GM12878 (cell line): ENCODE results near the gene OR2D3. TPM values are rescaled to one million over a fixed set of nuclear protein-coding genes. Genes with fewer than 3 reads are reported as not detected.

Experiments
- ATAC-seq: fragments of 200-7000 bp; cut with Tn5 transposase; 3 replicates; pipeline ENCODE4 v1.9.1; 2020; ENCODE audit warnings: mild to moderate bottlenecking, moderate library complexity
- BruUV-seq: library from RNA; stranded (reverse); fragments of 400-500 nt; replicated peaks from 2 replicates; lab custom pipeline; 2021; lab: Mats Ljungman, UMichigan
- CTCF ChIA-PET: fragments of 300-600 bp; sonication (Branson Sonifier 250); formaldehyde crosslinking; extraction: SDS; loops from one replicate; lab custom pipeline; 2021; ENCODE audit warnings: inconsistent platforms; lab: Yijun Ruan, JAX
- POLR2A ChIA-PET: fragments of 350-600 bp; formaldehyde crosslinking; extraction: SDS; loops from one replicate; lab custom pipeline; 2021; ENCODE audit warnings: inconsistent platforms; lab: Charles Lee
- RAD21 ChIA-PET: fragments of 300-600 bp; sonication (Branson Sonifier 250); formaldehyde crosslinking; loops from one replicate; lab custom pipeline; 2023; ENCODE audit warnings: antibody characterized with exemption; ENCODE audit not compliant: unreplicated experiment; lab: Charles Lee
- SMC1A ChIA-PET: fragments of 300-600 bp; sonication (Branson Sonifier 250); formaldehyde crosslinking; loops from one replicate; lab custom pipeline; 2023; ENCODE audit not compliant: unreplicated experiment, uncharacterized antibody; lab: Charles Lee
- DNase-seq: peaks from one replicate; pipeline ENCODE4 v3.0.0-alpha.2; 2011; ENCODE audit warnings: low read depth, low spot score
- FAIRE-seq: peaks from 3 replicates; lab custom pipeline; 2011; peaks lifted over from hg19 to GRCh38; lab: Jason Lieb, UNC
- H2AFZ ChIP-seq: 2 replicates; pipeline ENCODE4 v1.6.0; 2011; ENCODE audit warnings: low read depth, low read length, control low read depth; ENCODE audit not compliant: control insufficient read depth
- H3K27ac ChIP-seq: 2 replicates; pipeline ENCODE4 v1.5.1; 2011; ENCODE audit warnings: control low read depth; ENCODE audit not compliant: control insufficient read depth, insufficient read depth
- H3K27me3 ChIP-seq, 2 experiments: replicated peaks in 1 of 2; 2 replicates each; pipeline versions ENCODE4 v1.6.0 to v1.6.1; 2011; ENCODE audit warnings: low read length in 1 of 2; ENCODE audit not compliant: control insufficient read depth in 2 of 2, insufficient read depth in 2 of 2
- H3K36me3 ChIP-seq, 2 experiments: 2 replicates each; pipeline ENCODE4 v1.5.1; 2011; ENCODE audit warnings: low read length in 1 of 2; ENCODE audit not compliant: control insufficient read depth in 2 of 2, insufficient read depth in 2 of 2
- H3K4me1 ChIP-seq: 2 replicates; pipeline ENCODE4 v1.6.1; 2011; ENCODE audit warnings: mild to moderate bottlenecking, low read length, moderate library complexity, mixed read lengths; ENCODE audit not compliant: control insufficient read depth, insufficient read depth
- H3K4me2 ChIP-seq: 2 replicates; pipeline ENCODE4 v1.6.0; 2011; ENCODE audit warnings: control low read depth; ENCODE audit not compliant: control insufficient read depth, insufficient read depth
- H3K4me3 ChIP-seq: fragments of 200-600 bp; sonication (generic); 2 replicates; pipeline ENCODE4 v1.5.1; 2016
- H3K79me2 ChIP-seq: 2 replicates; pipeline ENCODE4 v1.6.0; 2011; ENCODE audit warnings: low read length; ENCODE audit not compliant: control insufficient read depth, insufficient read depth
- H3K9ac ChIP-seq: 2 replicates; pipeline ENCODE4 v1.8.0; 2011; ENCODE audit warnings: low read length, control low read depth, mixed read lengths; ENCODE audit not compliant: control insufficient read depth, insufficient read depth
- H3K9me3 ChIP-seq: replicated peaks from 3 replicates; pipeline ENCODE4 v1.5.1; 2011; ENCODE audit warnings: mild to moderate bottlenecking, low read length; ENCODE audit not compliant: control insufficient read depth, insufficient read depth
- H4K20me1 ChIP-seq: 2 replicates; pipeline ENCODE4 v1.6.0; 2011; ENCODE audit not compliant: control insufficient read depth, insufficient read depth
- BMI1 ChIP-seq: fragments of 450-650 bp; IDR thresholded peaks from 2 replicates; pipeline ENCODE4 v1.6.1; 2016; ENCODE audit warnings: mild to moderate bottlenecking, moderate library complexity, borderline replicate concordance
- CEBPB ChIP-seq, 2 experiments: fragments of 150-350 bp in 1 of 2; IDR thresholded peaks; 2 replicates each; pipeline ENCODE4 v1.6.1; 2012 to 2014; ENCODE audit warnings: low read depth in 2 of 2, low read length in 2 of 2, borderline replicate concordance in 1 of 2, inconsistent platforms in 1 of 2
- CREB1 ChIP-seq: IDR thresholded peaks from 2 replicates; pipeline ENCODE4 v1.6.1; 2012; ENCODE audit warnings: low read depth, mild to moderate bottlenecking, inconsistent platforms
- CREM ChIP-seq: IDR thresholded peaks from 2 replicates; pipeline ENCODE4 v1.6.1; 2014; ENCODE audit warnings: antibody characterized with exemption, low read depth
- HDAC6 ChIP-seq: fragments of 200-600 bp; sonication (generic); IDR thresholded peaks from one replicate; pipeline ENCODE4 v1.8.0; 2017; ENCODE audit warnings: antibody characterized with exemption; ENCODE audit not compliant: unreplicated experiment
- PML ChIP-seq: IDR thresholded peaks from 2 replicates; pipeline ENCODE4 v1.6.1; 2012; ENCODE audit warnings: low read length, inconsistent platforms
- WGBS: methylation state at CpG from one replicate; pipeline ENCODE4 v1.1.6; 2016; ENCODE audit warnings: low lambda C conversion rate; ENCODE audit not compliant: insufficient replicate concordance, insufficient coverage; ENCODE audit errors: missing lambda C conversion rate; 5-methylcytosine and 5-hydroxymethylcytosine counted together
- in situ Hi-C: fragments of 300-500 bp; cut with MboI; formaldehyde crosslinking; loops from 9 replicates; pipeline ENCODE4 v1.14.3; 2018; ENCODE audit warnings: mixed read lengths
- intact Hi-C: fragments of 100-400 bp; cut with micrococcal nuclease; formaldehyde crosslinking; loops from one replicate; pipeline ENCODE4 v1.14.2; 2022; ENCODE audit not compliant: unreplicated experiment
- polyA plus RNA-seq, 11 experiments: library from polyadenylated mRNA; depleted of rRNA in 4 of 11; unstranded in 6 of 11; stranded (reverse) in 5 of 11; fragments of >200 nt; fragmentation: Nextera tagmentation in 4 of 11; fragmentation: Illumina TruSeq in 1 of 11; extraction: Ambion mirVana in 4 of 11; extraction: Trizol in 1 of 11; gene quantifications; 1 replicate in 1 of 11; 2 replicates in 10 of 11; pipeline versions ENCODE4 v1.2.1 to v1.2.3, GENCODE V29; 2011 to 2016; ENCODE audit warnings: inconsistent platforms in 2 of 11, missing spikeins in 2 of 11, low read depth in 1 of 11
- total RNA-seq, 4 experiments: library from RNA; depleted of rRNA in 3 of 4; stranded (reverse); fragments of >200 nt in 3 of 4; fragmentation: Illumina TruSeq in 1 of 4; extraction: Trizol in 1 of 4; gene quantifications; 2 replicates each; pipeline versions ENCODE4 v1.2.1 to v1.2.3, GENCODE V29; 2013 to 2021
- TF ChIP-seq, protein P1 (sequence below): IDR thresholded peaks from 2 replicates; pipeline ENCODE4 v1.6.1; 2012; ENCODE audit warnings: low read depth, low read length, improper control_type of control experiment

The OR2D3 gene
- total and polyA plus RNA-seq, 10 of the 15 experiments (the other 5 are each of a cell fraction or from before 2014, with no cell fraction given), result 0.20 TPM; not detected in 9

DNA sequence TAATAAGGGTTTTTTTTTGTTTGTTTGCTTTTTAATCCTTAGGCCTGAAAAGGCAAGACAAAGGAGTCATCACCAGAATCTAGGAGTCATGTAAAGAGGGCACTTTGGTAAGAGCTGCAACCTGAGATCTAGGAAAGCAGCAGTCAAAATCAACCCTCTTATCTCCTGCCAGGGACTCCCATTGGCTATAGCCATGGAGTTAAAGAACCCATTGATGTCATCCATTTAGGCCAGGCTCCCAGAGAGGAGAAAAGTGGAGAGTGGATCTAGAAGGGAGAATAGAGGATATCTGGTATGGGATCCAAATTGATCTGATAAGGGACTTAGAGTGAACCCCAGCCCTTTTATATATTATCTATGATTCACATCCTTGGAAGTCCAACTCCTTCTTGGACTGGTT lies 41.3 kb downstream of the OR2D3 start:
- DNase-seq (no peak), FAIRE-seq (no peak), ATAC-seq (peak; percentile 12; the same call in 2 of the 3 replicates)
- ChIA-PET RAD21 (no interaction called here), CTCF (interaction anchor here (0.6 to 1.5 kb wide), 2 partner anchors 144 to 150 kb away, joined by 3 to 6 read pairs; no protein-coding TSS in a partner anchor), POLR2A (no interaction called here), SMC1A (no interaction called here)
- no peak overlapping the region for H3K9ac ChIP-seq
- H3K4me3 ChIP-seq, result no peak overlapping the region
- no TSS peak for BruUV-seq
- H4K20me1 ChIP-seq, result no peaks in the 10 kb centered on the region
- no peak overlapping the region; the same call in 1 of the 2 replicates for H3K4me2 ChIP-seq
- H3K36me3 ChIP-seq, result no peaks in the 10 kb centered on the region
- no peak overlapping the region for H2AFZ ChIP-seq
- TF ChIP-seq CEBPB (IDR thresholded peaks at IDR 0.05; ENCODE audit: borderline replicate concordance in 1 of 2, low read depth in 2 of 2, low read length in 2 of 2) (no peak), HDAC6 (no peak), PML (no peak)
- H3K79me2 ChIP-seq, result no peaks in the 10 kb centered on the region
- peak overlapping the region; percentile 48 for H3K27ac ChIP-seq
- H3K9me3 ChIP-seq, result no peaks in the 10 kb centered on the region
- H3K4me1 ChIP-seq, result no peaks in the 10 kb centered on the region
- no peaks in the 10 kb centered on the region for H3K27me3 ChIP-seq
- in situ Hi-C loops, result no loop called here
- intact Hi-C loops, result no loop called here

DNA sequence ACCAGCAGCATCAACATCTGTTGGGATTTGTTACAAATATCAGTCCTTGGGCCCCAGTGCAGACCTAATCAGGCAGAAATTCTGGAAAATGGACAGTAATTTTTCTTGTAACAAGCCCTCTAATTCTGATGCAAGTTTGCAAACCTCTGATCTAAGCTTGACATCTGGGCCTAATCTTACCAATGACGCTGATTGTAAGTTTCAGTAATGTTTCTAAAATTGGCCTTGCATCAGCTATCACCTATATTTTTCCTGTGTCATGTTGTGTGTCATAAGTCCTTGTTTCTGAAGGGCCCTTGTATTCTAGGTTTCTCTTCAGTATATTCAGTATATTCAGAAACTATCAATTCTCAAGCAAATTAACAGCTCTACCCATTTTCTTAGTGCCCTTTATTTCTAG lies 41.9 kb downstream of the OR2D3 start:
- ATAC-seq (peak; percentile 90), DNase-seq (no peak), FAIRE-seq (peak; percentile 44)
- ChIA-PET RAD21 (no interaction called here), SMC1A (interaction anchor here (1.4 kb wide), 1 partner anchor 36 kb away, joined by 3 read pairs; no protein-coding TSS in a partner anchor), CTCF (interaction anchor here (1.5 kb wide), 1 partner anchor 150 kb away, joined by 6 read pairs; no protein-coding TSS in a partner anchor), POLR2A (no interaction called here)
- H3K27me3 ChIP-seq, result no peaks in the 10 kb centered on the region
- no peak overlapping the region for H3K9ac ChIP-seq
- H3K9me3 ChIP-seq, result no peaks in the 10 kb centered on the region
- no peak overlapping the region for H3K4me3 ChIP-seq
- H3K4me2 ChIP-seq, result no peak overlapping the region
- H4K20me1 ChIP-seq, result no peaks in the 10 kb centered on the region
- H3K27ac ChIP-seq, result peak overlapping the region; percentile 48
- BruUV-seq, result no TSS peak
- no peaks in the 10 kb centered on the region for H3K36me3 ChIP-seq
- no peaks in the 10 kb centered on the region for H3K79me2 ChIP-seq
- TF ChIP-seq CEBPB (IDR thresholded peaks at IDR 0.05; ENCODE audit: borderline replicate concordance in 1 of 2, low read depth in 2 of 2, low read length in 2 of 2) (peak in 1 of 2 experiments; percentile 12; a peak in 1 of 4 replicates), BMI1 (no peak), CREB1 (0 out of 2 replicates have a peak, but pooled peaks have one; percentile 62), CREM (peak; percentile 43; the same call in 1 of the 2 replicates)
- TF ChIP-seq, protein P1, sequence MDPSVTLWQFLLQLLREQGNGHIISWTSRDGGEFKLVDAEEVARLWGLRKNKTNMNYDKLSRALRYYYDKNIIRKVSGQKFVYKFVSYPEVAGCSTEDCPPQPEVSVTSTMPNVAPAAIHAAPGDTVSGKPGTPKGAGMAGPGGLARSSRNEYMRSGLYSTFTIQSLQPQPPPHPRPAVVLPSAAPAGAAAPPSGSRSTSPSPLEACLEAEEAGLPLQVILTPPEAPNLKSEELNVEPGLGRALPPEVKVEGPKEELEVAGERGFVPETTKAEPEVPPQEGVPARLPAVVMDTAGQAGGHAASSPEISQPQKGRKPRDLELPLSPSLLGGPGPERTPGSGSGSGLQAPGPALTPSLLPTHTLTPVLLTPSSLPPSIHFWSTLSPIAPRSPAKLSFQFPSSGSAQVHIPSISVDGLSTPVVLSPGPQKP, result no peak
- no peak overlapping the region for H2AFZ ChIP-seq
- intact Hi-C loops (no loop called here), in situ Hi-C loops (no loop called here)
- 0% methylated on average over 1 of the region's 1 CpG for WGBS
- no peaks in the 10 kb centered on the region for H3K4me1 ChIP-seq
